Measurements from ENCODE around the gene PTPRN2. TPM values are rescaled to one million over a fixed set of nuclear protein-coding genes. Genes with fewer than 3 reads are reported as not detected.

Gene PTPRN2
- total and polyA plus RNA-seq, 2 of the 8 experiments (the other 6 are each of a cell fraction or from before 2014, with no cell fraction given) = 2.6 to 4.5 TPM

DNA sequence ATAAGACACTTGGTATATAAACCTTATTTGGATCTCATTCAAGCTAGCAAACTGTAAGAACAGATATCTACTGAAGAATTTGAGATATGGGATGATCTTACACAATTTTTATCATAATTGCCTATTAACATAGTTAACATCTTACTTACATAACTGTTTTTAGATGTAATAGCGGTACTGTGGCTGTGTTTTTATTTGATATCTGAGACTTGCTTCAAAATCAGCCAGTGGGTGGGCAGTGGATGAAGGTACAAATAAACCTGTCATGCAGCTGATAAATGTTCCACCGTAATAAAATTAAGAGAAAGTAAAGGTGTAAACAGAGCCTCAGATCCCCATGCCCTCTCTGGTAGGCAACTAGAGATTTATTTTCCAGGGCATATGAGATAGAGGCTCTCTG is 28.4 kb upstream of the PTPRN2 start:
- Histone ChIP-seq H3K18ac (ENCODE audit: extremely low read depth, low read length) (no peak overlapping the region), H3K4ac (replicated peaks; ENCODE audit: insufficient read length, low read depth, low read length) (no peak overlapping the region), H3K14ac (ENCODE audit: insufficient read length) (no peak overlapping the region), H3K36me3 (ENCODE audit: control insufficient read depth in 2 of 4, insufficient read depth in 4 of 4, low read length in 3 of 4) (peaks cover 0 to 7% (median under 1%) of the 10 kb centered on the region in 4 experiments; a peak in 3 of 8 replicates), H3K79me1 (ENCODE audit: low read depth, low read length) (no peaks in the 10 kb centered on the region), H2BK5ac (ENCODE audit: low read depth, low read length) (no peak overlapping the region), H3K56ac (replicated peaks; ENCODE audit: insufficient read length, low read depth, low read length) (no peak overlapping the region), H3K27ac (ENCODE audit: low read depth, low read length) (no peak overlapping the region), H2BK20ac (ENCODE audit: low read length) (no peak overlapping the region), H2BK12ac (ENCODE audit: low read depth, low read length) (no peak overlapping the region), H2AK5ac (ENCODE audit: low read depth, low read length) (no peak overlapping the region; the same call in 1 of the 2 replicates), H3K79me2 (ENCODE audit: control insufficient read depth in 1 of 2, insufficient read depth in 2 of 2, low read length in 2 of 2) (peaks cover 0 to 10% of the 10 kb centered on the region in 2 experiments; a peak in 2 of 4 replicates), H3K23ac (ENCODE audit: insufficient read length) (no peak overlapping the region), H3K4me3 (ENCODE audit: extremely low read depth in 1 of 4, insufficient read depth in 2 of 4, low read depth in 3 of 4, low read length in 4 of 4) (no peak overlapping the region), H4K8ac (ENCODE audit: extremely low read depth, insufficient read depth, low read length) (no peak overlapping the region), H3K4me1 (replicated peaks in 1 of 4; ENCODE audit: control insufficient read depth in 3 of 4, insufficient read depth in 4 of 4, low read length in 3 of 4) (peaks cover 5 to 16% (median 11%) of the 10 kb centered on the region in 4 experiments; a peak in 6 of 7 replicates), H2BK15ac (ENCODE audit: low read length) (no peak overlapping the region), H2AFZ (ENCODE audit: low read length) (no peak overlapping the region), H2BK120ac (replicated peaks; ENCODE audit: low read depth, low read length) (no peak overlapping the region), H3K9ac (replicated peaks in 1 of 4; ENCODE audit: extremely low read depth in 1 of 4, low read depth in 3 of 4, low read length in 3 of 4) (no peak overlapping the region), H4K20me1 (replicated peaks in 1 of 2; ENCODE audit: control insufficient read depth in 1 of 2, insufficient read depth in 2 of 2, low read length in 2 of 2) (no peaks in the 10 kb centered on the region), H3K27me3 (replicated peaks in 1 of 4; ENCODE audit: control insufficient read depth in 3 of 4, extremely low read depth in 1 of 4, insufficient read depth in 3 of 4, low read length in 3 of 4) (no peaks in the 10 kb centered on the region), H3K9me3 (ENCODE audit: insufficient read depth in 2 of 2, low read depth in 1 of 2, low read length in 1 of 2) (no peaks in the 10 kb centered on the region), H4K91ac (replicated peaks; ENCODE audit: insufficient read length, low read length) (no peak overlapping the region), H3K23me2 (ENCODE audit: low read depth, low read length) (no peaks in the 10 kb centered on the region), H3K4me2 (ENCODE audit: insufficient read depth in 1 of 2, low read depth in 2 of 2, low read length in 2 of 2) (no peak overlapping the region; a peak in 1 of 4 replicates), H4K5ac (ENCODE audit: insufficient read length, low read depth, low read length) (no peak overlapping the region)
- FAIRE-seq = no peak
- ChIA-PET CTCF (ENCODE audit: partially characterized antibody) (interaction anchor here (1.3 kb wide), 1 partner anchor 36 kb away, joined by 3 read pairs; no protein-coding TSS in a partner anchor), POLR2A (ENCODE audit: partially characterized antibody) (interaction anchor here (1.2 kb wide), 1 partner anchor 8 kb away, joined by 4 read pairs; no protein-coding TSS in a partner anchor)
- DNase-seq (ENCODE audit: low read depth in 1 of 2, low spot score in 2 of 2) = peak in 1 of 2 experiments; percentile 33
- 91% methylated on average over 2 of the region's 2 CpGs; no CpG with 5 or more reads in 1 of the 2 experiments for WGBS, 2 experiments (ENCODE audit: extremely low coverage in 1 of 2, insufficient coverage in 1 of 2, insufficient read length in 1 of 2, insufficient replicate concordance in 2 of 2, low coverage in 1 of 2, low lambda C conversion rate in 2 of 2, missing lambda C conversion rate in 1 of 2)
- TF ChIP-seq CEBPB (IDR thresholded peaks at IDR 0.05; ENCODE audit: low read depth, low read length) = no peak
- TF ChIP-seq SUZ12 (IDR thresholded peaks at IDR 0.05; ENCODE audit: low read length) = no peak
- no peak for TF ChIP-seq NANOG (IDR thresholded peaks at IDR 0.05; ENCODE audit: insufficient read depth, low read depth, low read length, poor library complexity, severe bottlenecking)
- TF ChIP-seq CBX5 (IDR thresholded peaks at IDR 0.05; ENCODE audit: low read depth, low read length) = no peak
- TF ChIP-seq PHF8 (conservative IDR thresholded peaks at IDR 0.05; ENCODE audit: low read depth, low read length) = no peak
- TF ChIP-seq SRF (IDR thresholded peaks at IDR 0.05; ENCODE audit: low read depth, low read length) = no peak
- TF ChIP-seq SIN3A (conservative IDR thresholded peaks at IDR 0.05 in 1 of 2, IDR thresholded peaks at IDR 0.05 in 1 of 2; ENCODE audit: low read depth in 1 of 2, low read length in 2 of 2) = no peak
- no peak for TF ChIP-seq HDAC2 (IDR thresholded peaks at IDR 0.05; ENCODE audit: borderline replicate concordance in 1 of 2, low read depth in 2 of 2, low read length in 2 of 2)
- TF ChIP-seq RAD21 (IDR thresholded peaks at IDR 0.05 in 1 of 2, conservative IDR thresholded peaks at IDR 0.05 in 1 of 2; ENCODE audit: low read depth in 2 of 2, low read length in 2 of 2) = no peak
- no peak for TF ChIP-seq SIX5 (IDR thresholded peaks at IDR 0.05; ENCODE audit: low read depth, low read length)
- no peak for TF ChIP-seq YY1 (IDR thresholded peaks at IDR 0.05; ENCODE audit: low read depth, low read length)
- TF ChIP-seq BRCA1 (IDR thresholded peaks at IDR 0.05; ENCODE audit: low read depth, low read length) = no peak
- no peak for TF ChIP-seq POLR2A (IDR thresholded peaks at IDR 0.05; ENCODE audit: control extremely low read depth in 1 of 2, low read depth in 2 of 2, low read length in 2 of 2)
- TF ChIP-seq TAF7 (optimal IDR thresholded peaks at IDR 0.05; ENCODE audit: borderline replicate concordance, low read depth, low read length) = no peak

Measured in H1 (cell line).